HCT116 (cell line): ENCODE results near the gene TMEM52. TPM values are rescaled to one million over a fixed set of nuclear protein-coding genes. Genes with fewer than 3 reads are reported as not detected.

ENCODE experiments used
- ATAC-seq: fragments of 200-7000 bp; cut with Tn5 transposase; 2 replicates; pipeline ENCODE4 v1.9.1; 2020; ENCODE audit warnings: mild to moderate bottlenecking, moderate library complexity
- BruUV-seq: library from RNA; stranded (reverse); fragments of 400-500 nt; replicated peaks from 2 replicates; lab custom pipeline; 2021; lab: Mats Ljungman, UMichigan
- CTCF ChIA-PET: fragments of 300-600 bp; sonication (Branson Sonifier 250); formaldehyde crosslinking; loops from one replicate; lab custom pipeline; 2021; ENCODE audit warnings: antibody characterized with exemption; lab: Charles Lee
- POLR2A ChIA-PET: fragments of 300-600, 350-600 bp; sonication (Branson Sonifier 250); formaldehyde crosslinking; loops from one replicate; lab custom pipeline; 2021; ENCODE audit warnings: antibody characterized with exemption; lab: Charles Lee
- RAD21 ChIA-PET, 2 experiments: fragments of 300-600 bp; sonication (Branson Sonifier 250); formaldehyde crosslinking; loops; one replicate each; lab custom pipeline; 2023; ENCODE audit warnings: low total read pairs in 2 of 2; ENCODE audit not compliant: uncharacterized antibody in 2 of 2, unreplicated experiment in 2 of 2, low non-redundant PET in 1 of 2; lab: Charles Lee
- DNase-seq: peaks from one replicate; pipeline ENCODE4 v3.0.0-alpha.2; 2010; ENCODE audit warnings: low read depth, low spot score
- H2AFZ ChIP-seq: fragments of 200-600 bp; shearing (Covaris generic), sonication (generic); 2 replicates; pipeline ENCODE4 v1.6.1; 2017; ENCODE audit warnings: low read depth, mixed run types, mixed read lengths, antibody characterized with exemption, low read length; ENCODE audit not compliant: poor library complexity, severe bottlenecking
- H3K27ac ChIP-seq: 2 replicates; pipeline ENCODE4 v1.5.1; 2012; ENCODE audit warnings: low read depth, low read length
- H3K27me3 ChIP-seq: fragments of 200-600 bp; sonication (generic); 2 replicates; pipeline ENCODE4 v1.6.1; 2016; ENCODE audit warnings: mixed run types, low read length, mixed read lengths; ENCODE audit not compliant: insufficient read depth
- H3K36me3 ChIP-seq, 2 experiments: fragments of 200-500 bp in 1 of 2; fragments of 200-600 bp in 1 of 2; sonication (Bioruptor generic) in 1 of 2; sonication (generic) in 1 of 2; 2 replicates each; pipeline versions ENCODE4 v1.5.1 to v1.6.1; 2014 to 2016; ENCODE audit warnings: low read length in 2 of 2, inconsistent platforms in 1 of 2, mixed read lengths in 1 of 2, mixed run types in 1 of 2; ENCODE audit not compliant: insufficient read depth in 2 of 2, control insufficient read depth in 1 of 2
- H3K4me1 ChIP-seq, 2 experiments: fragments of 200-600 bp in 1 of 2; sonication (generic) in 1 of 2; 2 replicates each; pipeline versions ENCODE4 v1.5.1 to v1.6.1; 2012 to 2017; ENCODE audit warnings: low read length in 2 of 2, inconsistent platforms in 1 of 2, mild to moderate bottlenecking in 1 of 2, mixed read lengths in 1 of 2, mixed run types in 1 of 2, moderate library complexity in 1 of 2; ENCODE audit not compliant: insufficient read depth in 2 of 2, control insufficient read depth in 1 of 2
- H3K4me2 ChIP-seq: fragments of 200-600 bp; sonication (generic); 2 replicates; pipeline ENCODE4 v1.6.1; 2017; ENCODE audit warnings: mixed run types, low read length, mixed read lengths
- H3K4me3 ChIP-seq, 2 experiments: fragments of 200-600 bp in 1 of 2; sonication (generic) in 1 of 2; replicated peaks in 1 of 2; 2 replicates each; pipeline ENCODE4 v1.5.1; 2011 to 2016; ENCODE audit warnings: low read length in 2 of 2, control low read depth in 1 of 2, low read depth in 1 of 2, mild to moderate bottlenecking in 1 of 2, mixed read lengths in 1 of 2, mixed run types in 1 of 2
- H3K79me2 ChIP-seq: fragments of 200-600 bp; sonication (generic); 2 replicates; pipeline ENCODE4 v1.6.1; 2017; ENCODE audit warnings: mild to moderate bottlenecking, mixed run types, low read length, moderate library complexity, mixed read lengths; ENCODE audit not compliant: insufficient read depth
- H3K9ac ChIP-seq: fragments of 200-600 bp; sonication (generic); 2 replicates; pipeline ENCODE4 v1.6.1; 2016; ENCODE audit warnings: low read length, mixed read lengths
- H3K9me2 ChIP-seq: fragments of 200-600 bp; sonication (generic), shearing (Covaris generic); 2 replicates; pipeline ENCODE4 v1.6.1; 2017; ENCODE audit warnings: mixed run types, mild to moderate bottlenecking, moderate library complexity; ENCODE audit not compliant: insufficient read depth
- H3K9me3 ChIP-seq, 2 experiments: fragments of 200-500 bp in 1 of 2; fragments of 200-600 bp in 1 of 2; sonication (Bioruptor generic) in 1 of 2; sonication (generic) in 1 of 2; 2 replicates each; pipeline ENCODE4 v1.6.1; 2014 to 2017; ENCODE audit warnings: low read length in 2 of 2, mixed read lengths in 2 of 2, inconsistent platforms in 1 of 2, low read depth in 1 of 2, mild to moderate bottlenecking in 1 of 2, mixed run types in 1 of 2, moderate library complexity in 1 of 2; ENCODE audit not compliant: control insufficient read depth in 1 of 2, insufficient read depth in 1 of 2
- H4K20me1 ChIP-seq: fragments of 200-600 bp; sonication (generic), shearing (Covaris generic); 2 replicates; pipeline ENCODE4 v1.6.1; 2017; ENCODE audit warnings: mixed run types, mild to moderate bottlenecking, moderate library complexity; ENCODE audit not compliant: insufficient read depth
- EGR1 ChIP-seq: IDR thresholded peaks from 2 replicates; pipeline ENCODE4 v1.6.1; 2012; ENCODE audit warnings: low read depth
- ELF1 ChIP-seq: IDR thresholded peaks from 2 replicates; pipeline ENCODE4 v1.6.1; 2012; ENCODE audit warnings: low read depth, borderline replicate concordance
- EZH2 ChIP-seq: fragments of 200-600 bp; sonication (generic); IDR thresholded peaks from 2 replicates; pipeline ENCODE4 v1.6.1; 2017; ENCODE audit warnings: antibody characterized with exemption, mixed run types
- JUND ChIP-seq: IDR thresholded peaks from 2 replicates; pipeline ENCODE4 v1.6.1; 2012
- SP1 ChIP-seq: IDR thresholded peaks from 2 replicates; pipeline ENCODE4 v1.6.1; 2012; ENCODE audit warnings: low read depth
- SRF ChIP-seq: IDR thresholded peaks from 2 replicates; pipeline ENCODE4 v1.6.1; 2012; ENCODE audit warnings: low read depth
- TCF7L2 ChIP-seq: IDR thresholded peaks from 2 replicates; pipeline ENCODE4 v1.7.0; 2011; ENCODE audit warnings: borderline replicate concordance, inconsistent platforms; ENCODE audit not compliant: insufficient read depth, insufficient read length; ENCODE audit errors: extremely low read depth
- YY1 ChIP-seq: IDR thresholded peaks from 2 replicates; pipeline ENCODE4 v1.6.1; 2011; ENCODE audit warnings: low read length, low read depth, moderate library complexity, mild to moderate bottlenecking; ENCODE audit not compliant: insufficient replicate concordance; ENCODE audit errors: extremely low read depth
- ZFX ChIP-seq: fragments of 450-650 bp; IDR thresholded peaks from 2 replicates; pipeline ENCODE4 v1.6.1; 2017
- ZNF274 ChIP-seq: fragments of 200-500 bp; sonication (Bioruptor generic); IDR thresholded peaks from 2 replicates; pipeline ENCODE4 v1.6.1; 2014; ENCODE audit warnings: mild to moderate bottlenecking, low read depth, low read length, inconsistent platforms
- intact Hi-C: fragments of 100-400 bp; cut with micrococcal nuclease; formaldehyde crosslinking; loops from 2 replicates; pipeline ENCODE4 v1.10.0; 2022
- total RNA-seq: library from RNA; stranded (reverse); gene quantifications from one replicate; pipeline ENCODE4 v1.2.1, GENCODE V29; 2021; ENCODE audit not compliant: unreplicated experiment
- TF ChIP-seq, protein P1 (sequence below): IDR thresholded peaks from 2 replicates; pipeline ENCODE4 v1.6.1; 2012; ENCODE audit warnings: low read depth
- TF ChIP-seq, protein P2 (sequence below): IDR thresholded peaks from 2 replicates; pipeline ENCODE4 v1.6.1; 2012

The TMEM52 gene
- total RNA-seq, 1 experiment from 2014 or later = 27.5 TPM

DNA sequence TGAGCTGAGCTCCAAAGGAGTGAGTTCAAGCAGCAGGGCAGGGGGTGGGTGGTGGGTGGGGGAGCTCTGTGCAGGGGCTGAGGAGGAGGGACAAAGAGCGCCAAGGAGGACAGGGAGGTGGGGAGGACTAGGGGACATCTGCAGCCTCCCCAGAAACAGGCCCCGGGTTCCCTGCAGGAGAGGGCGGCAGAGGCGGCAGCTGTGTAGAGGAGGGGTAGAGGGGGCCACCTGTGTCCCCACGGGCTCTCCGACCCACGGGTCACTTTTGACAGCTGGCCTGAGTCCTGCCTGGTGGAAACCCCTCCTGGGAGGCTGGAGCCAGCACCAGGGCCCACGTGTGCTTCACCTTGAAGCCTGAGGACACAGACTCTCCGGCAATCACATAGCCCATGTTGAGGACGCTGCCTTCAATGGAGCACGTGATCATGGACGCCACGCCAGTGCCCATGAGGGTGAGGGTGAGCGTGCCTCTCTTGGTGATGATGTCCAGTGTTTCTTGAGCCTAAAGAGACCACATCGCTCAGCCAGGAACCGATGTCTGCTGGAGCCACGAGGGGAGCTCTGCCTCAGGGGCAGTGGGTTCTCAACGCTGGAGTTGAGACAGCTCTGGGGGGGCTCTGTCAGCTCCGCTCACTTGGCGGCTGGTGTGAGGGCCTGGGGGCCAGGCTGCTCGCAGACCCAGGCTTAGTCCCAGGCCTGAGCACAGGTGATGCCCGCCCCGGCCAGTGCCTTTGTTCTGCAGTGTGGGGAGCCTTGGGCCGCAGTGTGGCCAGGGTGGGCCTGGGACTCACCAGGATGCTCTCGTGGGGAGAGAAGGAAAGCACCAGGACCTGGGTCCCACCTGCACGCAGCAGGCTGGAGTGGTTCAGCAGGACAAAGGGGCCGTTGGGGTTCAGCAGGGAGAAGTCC is 6.6 kb upstream of the TMEM52 start:
- RAD21 ChIA-PET = no interaction called here
- Histone ChIP-seq H4K20me1 (no peaks in the 10 kb centered on the region), H3K4me3 (no peak overlapping the region), H3K4me1 (no peaks in the 10 kb centered on the region), H3K79me2 (no peaks in the 10 kb centered on the region), H3K4me2 (no peak overlapping the region), H3K36me3 (no peaks in the 10 kb centered on the region), H3K27ac (no peak overlapping the region), H3K9ac (no peak overlapping the region), H3K9me3 (no peaks in the 10 kb centered on the region), H2AFZ (no peak overlapping the region), H3K27me3 (no peaks in the 10 kb centered on the region), H3K9me2 (no peaks in the 10 kb centered on the region)
- DNase-seq (no peak), ATAC-seq (no peak)
- CTCF ChIA-PET = no interaction called here
- POLR2A ChIA-PET = no interaction called here
- no TSS peak for BruUV-seq
- intact Hi-C loops = no loop called here
- TF ChIP-seq, protein P1, sequence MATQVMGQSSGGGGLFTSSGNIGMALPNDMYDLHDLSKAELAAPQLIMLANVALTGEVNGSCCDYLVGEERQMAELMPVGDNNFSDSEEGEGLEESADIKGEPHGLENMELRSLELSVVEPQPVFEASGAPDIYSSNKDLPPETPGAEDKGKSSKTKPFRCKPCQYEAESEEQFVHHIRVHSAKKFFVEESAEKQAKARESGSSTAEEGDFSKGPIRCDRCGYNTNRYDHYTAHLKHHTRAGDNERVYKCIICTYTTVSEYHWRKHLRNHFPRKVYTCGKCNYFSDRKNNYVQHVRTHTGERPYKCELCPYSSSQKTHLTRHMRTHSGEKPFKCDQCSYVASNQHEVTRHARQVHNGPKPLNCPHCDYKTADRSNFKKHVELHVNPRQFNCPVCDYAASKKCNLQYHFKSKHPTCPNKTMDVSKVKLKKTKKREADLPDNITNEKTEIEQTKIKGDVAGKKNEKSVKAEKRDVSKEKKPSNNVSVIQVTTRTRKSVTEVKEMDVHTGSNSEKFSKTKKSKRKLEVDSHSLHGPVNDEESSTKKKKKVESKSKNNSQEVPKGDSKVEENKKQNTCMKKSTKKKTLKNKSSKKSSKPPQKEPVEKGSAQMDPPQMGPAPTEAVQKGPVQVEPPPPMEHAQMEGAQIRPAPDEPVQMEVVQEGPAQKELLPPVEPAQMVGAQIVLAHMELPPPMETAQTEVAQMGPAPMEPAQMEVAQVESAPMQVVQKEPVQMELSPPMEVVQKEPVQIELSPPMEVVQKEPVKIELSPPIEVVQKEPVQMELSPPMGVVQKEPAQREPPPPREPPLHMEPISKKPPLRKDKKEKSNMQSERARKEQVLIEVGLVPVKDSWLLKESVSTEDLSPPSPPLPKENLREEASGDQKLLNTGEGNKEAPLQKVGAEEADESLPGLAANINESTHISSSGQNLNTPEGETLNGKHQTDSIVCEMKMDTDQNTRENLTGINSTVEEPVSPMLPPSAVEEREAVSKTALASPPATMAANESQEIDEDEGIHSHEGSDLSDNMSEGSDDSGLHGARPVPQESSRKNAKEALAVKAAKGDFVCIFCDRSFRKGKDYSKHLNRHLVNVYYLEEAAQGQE = no peak
- no peak for TF ChIP-seq ELF1

DNA sequence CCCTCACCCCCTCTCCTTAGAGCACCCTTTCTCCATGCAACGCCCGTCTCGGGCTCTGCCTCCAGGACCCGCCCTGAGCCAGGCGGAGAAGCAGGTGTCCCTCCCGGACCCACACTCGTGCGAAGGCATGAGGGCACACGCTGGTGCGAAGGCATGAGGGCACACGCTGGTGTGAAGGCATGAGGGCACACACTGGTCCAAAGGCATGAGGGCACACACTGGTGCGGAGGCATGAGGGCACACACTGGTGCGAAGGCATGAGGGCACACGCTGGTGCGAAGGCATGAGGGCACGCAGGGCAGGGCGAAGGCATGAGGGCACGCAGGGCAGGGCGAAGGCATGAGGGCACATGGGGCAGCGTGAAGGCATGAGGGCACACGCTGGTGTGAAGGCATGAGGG is 5.8 kb upstream of the TMEM52 start:
- ATAC-seq (no peak), DNase-seq (no peak)
- H3K79me2 ChIP-seq = no peaks in the 10 kb centered on the region
- no peak overlapping the region for H3K4me3 ChIP-seq
- H3K36me3 ChIP-seq = no peaks in the 10 kb centered on the region
- BruUV-seq = no TSS peak
- H3K4me1 ChIP-seq = peaks cover 3 to 5% of the 10 kb centered on the region in 2 experiments
- H3K4me2 ChIP-seq = no peak overlapping the region
- CTCF ChIA-PET = no interaction called here
- H3K9me3 ChIP-seq = no peaks in the 10 kb centered on the region
- intact Hi-C loops = no loop called here
- H3K9ac ChIP-seq = no peak overlapping the region
- no peaks in the 10 kb centered on the region for H3K27me3 ChIP-seq
- RAD21 ChIA-PET = no interaction called here
- H3K27ac ChIP-seq = no peak overlapping the region; the same call in 1 of the 2 replicates
- POLR2A ChIA-PET = no interaction called here
- no peaks in the 10 kb centered on the region for H3K9me2 ChIP-seq
- H2AFZ ChIP-seq = no peak overlapping the region
- H4K20me1 ChIP-seq = no peaks in the 10 kb centered on the region
- TF ChIP-seq SRF = no peak
- TF ChIP-seq SP1 = no peak
- TF ChIP-seq ZFX = no peak
- TF ChIP-seq ZNF274 = no peak
- TF ChIP-seq EZH2 = no peak
- TF ChIP-seq, protein P1 = no peak
- TF ChIP-seq YY1 = no peak
- TF ChIP-seq TCF7L2 = no peak
- no peak for TF ChIP-seq JUND
- TF ChIP-seq, protein P2, sequence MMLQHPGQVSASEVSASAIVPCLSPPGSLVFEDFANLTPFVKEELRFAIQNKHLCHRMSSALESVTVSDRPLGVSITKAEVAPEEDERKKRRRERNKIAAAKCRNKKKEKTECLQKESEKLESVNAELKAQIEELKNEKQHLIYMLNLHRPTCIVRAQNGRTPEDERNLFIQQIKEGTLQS = no peak
- no peak for TF ChIP-seq EGR1
